Stimulated activated CD8-positive, alpha-beta memory T cell treated with anti-CD3 and anti-CD28 coated beads, Interleukin-7, amount 100 ng/mL, for 4 hours (primary cell): ENCODE results near the gene NLRP14.

Experiments
- DNase-seq, 2 donors: peaks; one replicate each; pipeline ENCODE4 v3.0.0-alpha.2; 2020; ENCODE audit warnings: low read depth in 2 of 2

Gene NLRP14

GRCh38 chr11:7057641-7058040 is 37.4 kb downstream of the NLRP14 start:
- no peak for DNase-seq

- no peak for DNase-seq
Measured at GRCh38 chr11:7060868-7061267, 40.6 kb downstream of the NLRP14 start.

- DNase-seq: no peak
Measured at GRCh38 chr11:7062534-7062933, 42.3 kb downstream of the NLRP14 start.

- no peak for DNase-seq
Measured at GRCh38 chr11:7072401-7073028, 52.2 kb downstream of the NLRP14 start.

- DNase-seq: no peak
Measured at GRCh38 chr11:7077101-7077500, 56.8 kb downstream of the NLRP14 start.

- no peak for DNase-seq
Measured at GRCh38 chr11:7079545-7080135, 59.4 kb downstream of the NLRP14 start.

GRCh38 chr11:7080900-7081299 is 60.6 kb downstream of the NLRP14 start:
- DNase-seq: no peak

GRCh38 chr11:7081441-7081840 is 61.2 kb downstream of the NLRP14 start:
- DNase-seq: no peak

GRCh38 chr11:7088921-7089320 is 68.6 kb downstream of the NLRP14 start, which contains the start of gene RBMXL2:
RBMXL2 (plus strand) TSS chr11:7088998; CDS start chr11:7089121, 123 bp downstream.
- DNase-seq: no peak

GRCh38 chr11:7089328-7090251 is 69.3 kb downstream of the NLRP14 start:
- no peak for DNase-seq

- no peak for DNase-seq
Measured at GRCh38 chr11:7098235-7098832, 78.1 kb downstream of the NLRP14 start.

GRCh38 chr11:7115780-7116179 is 95.5 kb downstream of the NLRP14 start:
- no peak for DNase-seq

GRCh38 chr11:7116370-7116769 is 96.1 kb downstream of the NLRP14 start:
- DNase-seq: no peak
